ENCODE data around the gene CMTM6. TPM values are rescaled to one million over a fixed set of nuclear protein-coding genes. Genes with fewer than 3 reads are reported as not detected.
A peak's percentile ranks its signal among the peaks of the same experiment; 100 is the strongest.

Gene CMTM6
- total RNA-seq, 1 donor from 2014 or later: 44.0 TPM

DNA sequence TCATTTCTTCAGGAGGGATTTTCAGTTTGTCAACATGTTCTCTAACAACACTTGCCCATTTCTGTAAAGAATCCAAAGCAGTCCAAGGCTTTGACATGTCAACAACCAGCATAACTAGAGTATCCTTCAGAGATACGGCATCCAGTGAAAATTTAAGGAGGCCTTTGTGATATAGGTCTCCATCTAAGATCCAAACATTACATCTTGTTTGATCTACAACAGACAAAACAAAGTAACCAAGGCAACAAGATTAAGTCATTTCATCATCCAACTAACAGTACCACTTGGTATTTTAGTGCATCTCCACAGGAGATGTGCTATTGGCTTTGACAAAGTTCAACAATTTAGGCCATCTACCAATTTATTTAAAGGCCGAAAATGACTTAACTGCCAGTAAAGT lies 42.2 kb upstream of the CMTM6 start:
- Mint-ChIP-seq H3K4me3 (no peak overlapping the region), H3K27me3 (ENCODE audit: low read depth) (no peaks in the 10 kb centered on the region), H3K9me3 (no peaks in the 10 kb centered on the region), H3K27ac (no peak overlapping the region), H3K4me1 (no peaks in the 10 kb centered on the region), H3K36me3 (peaks cover 8% of the 10 kb centered on the region)
- TF ChIP-seq, protein P1, sequence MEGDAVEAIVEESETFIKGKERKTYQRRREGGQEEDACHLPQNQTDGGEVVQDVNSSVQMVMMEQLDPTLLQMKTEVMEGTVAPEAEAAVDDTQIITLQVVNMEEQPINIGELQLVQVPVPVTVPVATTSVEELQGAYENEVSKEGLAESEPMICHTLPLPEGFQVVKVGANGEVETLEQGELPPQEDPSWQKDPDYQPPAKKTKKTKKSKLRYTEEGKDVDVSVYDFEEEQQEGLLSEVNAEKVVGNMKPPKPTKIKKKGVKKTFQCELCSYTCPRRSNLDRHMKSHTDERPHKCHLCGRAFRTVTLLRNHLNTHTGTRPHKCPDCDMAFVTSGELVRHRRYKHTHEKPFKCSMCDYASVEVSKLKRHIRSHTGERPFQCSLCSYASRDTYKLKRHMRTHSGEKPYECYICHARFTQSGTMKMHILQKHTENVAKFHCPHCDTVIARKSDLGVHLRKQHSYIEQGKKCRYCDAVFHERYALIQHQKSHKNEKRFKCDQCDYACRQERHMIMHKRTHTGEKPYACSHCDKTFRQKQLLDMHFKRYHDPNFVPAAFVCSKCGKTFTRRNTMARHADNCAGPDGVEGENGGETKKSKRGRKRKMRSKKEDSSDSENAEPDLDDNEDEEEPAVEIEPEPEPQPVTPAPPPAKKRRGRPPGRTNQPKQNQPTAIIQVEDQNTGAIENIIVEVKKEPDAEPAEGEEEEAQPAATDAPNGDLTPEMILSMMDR (IDR thresholded peaks at IDR 0.05; ENCODE audit: unreplicated experiment): no peak
- no peak for DNase-seq (ENCODE audit: low spot score in 2 of 2, unreplicated experiment in 2 of 2)

DNA sequence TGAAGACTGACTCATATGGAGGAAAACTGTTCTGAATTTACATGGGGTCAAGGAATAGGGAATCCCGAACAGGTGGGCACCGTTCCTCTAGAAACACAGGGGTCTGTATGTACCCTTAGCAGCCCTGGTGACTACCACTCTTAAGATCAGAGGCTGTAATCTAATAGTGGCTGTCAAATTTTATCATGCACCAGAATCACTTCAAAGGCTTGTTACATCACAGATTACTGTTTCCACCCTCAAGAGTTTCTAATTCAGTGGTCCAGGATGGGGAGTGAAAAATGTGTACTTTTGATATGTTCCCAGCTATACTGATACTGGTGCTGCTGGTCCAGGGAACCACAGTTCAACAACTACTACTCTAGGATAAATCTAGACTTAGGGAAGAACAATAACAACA lies 40.2 kb upstream of the CMTM6 start:
- Mint-ChIP-seq H3K4me1 (no peaks in the 10 kb centered on the region), H3K4me3 (no peak overlapping the region), H3K27ac (no peak overlapping the region), H3K36me3 (peaks cover 14% of the 10 kb centered on the region), H3K27me3 (ENCODE audit: low read depth) (no peaks in the 10 kb centered on the region), H3K9me3 (no peaks in the 10 kb centered on the region)
- DNase-seq (ENCODE audit: low spot score in 2 of 2, unreplicated experiment in 2 of 2): no peak
- TF ChIP-seq, protein P1 (IDR thresholded peaks at IDR 0.05; ENCODE audit: unreplicated experiment): no peak

DNA sequence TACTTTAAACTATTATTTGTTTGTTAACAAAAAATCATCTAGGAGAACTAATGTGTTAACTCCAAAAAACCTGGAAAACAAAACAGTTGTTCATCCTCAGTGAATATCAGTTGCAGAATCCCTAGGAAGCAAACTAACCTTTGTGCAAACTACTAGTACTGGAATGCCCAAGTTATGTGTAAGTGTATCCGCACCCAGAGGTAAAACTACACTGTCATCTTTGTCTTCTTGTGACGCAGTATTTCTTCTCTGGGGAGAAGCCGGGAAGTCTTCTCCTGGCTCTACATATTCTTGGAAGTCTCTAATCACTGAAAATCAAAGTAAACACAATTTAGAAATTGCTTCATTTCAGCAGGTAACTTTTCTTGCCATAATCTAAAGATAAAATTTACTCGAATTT lies 38.2 kb upstream of the CMTM6 start:
- Mint-ChIP-seq H3K27ac (peak overlapping the region; percentile 14), H3K9me3 (no peaks in the 10 kb centered on the region), H3K4me1 (no peaks in the 10 kb centered on the region), H3K36me3 (peaks cover 11% of the 10 kb centered on the region), H3K4me3 (no peak overlapping the region), H3K27me3 (ENCODE audit: low read depth) (no peaks in the 10 kb centered on the region)
- TF ChIP-seq, protein P1 (IDR thresholded peaks at IDR 0.05; ENCODE audit: unreplicated experiment): no peak
- DNase-seq (ENCODE audit: low spot score in 2 of 2, unreplicated experiment in 2 of 2): no peak

DNA sequence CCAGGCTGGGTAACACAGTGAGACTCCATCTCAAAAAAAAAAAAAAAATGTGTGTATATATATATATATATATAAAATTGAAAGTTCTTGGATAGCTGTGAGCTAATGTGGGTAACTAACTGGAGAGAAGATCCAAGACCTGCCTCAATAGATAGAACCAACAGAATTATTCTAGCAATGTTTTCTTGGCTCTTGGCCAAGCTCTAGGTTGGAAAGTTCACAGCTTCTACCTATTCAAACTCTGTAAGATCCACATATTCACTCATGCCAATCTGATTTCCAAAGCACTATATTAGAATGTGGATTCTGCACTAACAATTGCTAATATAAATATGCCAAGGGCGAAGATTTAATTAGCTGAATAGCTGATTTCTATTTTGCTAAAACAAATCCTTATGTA lies 29.8 kb upstream of the CMTM6 start:
- Mint-ChIP-seq H3K4me1 (peaks cover 7% of the 10 kb centered on the region), H3K4me3 (no peak overlapping the region), H3K36me3 (peaks cover 21% of the 10 kb centered on the region), H3K27ac (no peak overlapping the region), H3K27me3 (ENCODE audit: low read depth) (no peaks in the 10 kb centered on the region), H3K9me3 (peaks cover under 1% of the 10 kb centered on the region)
- TF ChIP-seq, protein P1 (IDR thresholded peaks at IDR 0.05; ENCODE audit: unreplicated experiment): no peak
- DNase-seq (ENCODE audit: low spot score in 2 of 2, unreplicated experiment in 2 of 2): no peak

DNA sequence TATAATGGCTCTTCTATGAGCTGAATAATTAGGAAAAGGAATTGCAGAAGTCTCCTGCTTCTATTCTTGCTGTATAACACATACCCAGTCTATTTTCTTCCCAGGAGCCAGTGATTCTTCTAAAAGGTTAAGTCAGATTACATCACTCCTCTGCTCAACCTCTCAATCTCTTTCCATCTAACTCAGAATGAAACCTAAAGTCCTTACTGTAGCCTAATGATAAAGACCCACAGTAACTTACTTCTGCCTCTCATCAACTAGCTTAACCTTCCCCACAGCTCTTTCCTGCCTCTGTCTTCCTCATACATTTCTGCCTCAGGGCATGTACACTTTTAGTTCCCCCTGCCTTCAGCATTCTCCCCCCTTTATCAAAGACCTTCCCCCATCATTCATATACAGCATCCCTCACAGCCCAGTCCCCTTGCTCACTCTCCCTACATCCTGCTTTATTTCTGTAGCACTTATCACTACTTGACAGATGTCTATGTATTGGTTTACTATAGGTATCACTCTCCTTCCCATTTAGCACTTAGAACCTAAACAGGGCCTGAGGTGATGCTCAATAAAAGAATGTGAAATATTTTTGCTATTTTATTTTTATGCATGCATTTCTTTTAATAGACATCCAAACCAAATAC lies 28.5 kb upstream of the CMTM6 start:
- Mint-ChIP-seq H3K36me3 (peaks cover 29% of the 10 kb centered on the region), H3K27ac (no peak overlapping the region), H3K27me3 (ENCODE audit: low read depth) (no peaks in the 10 kb centered on the region), H3K9me3 (peaks cover 4% of the 10 kb centered on the region), H3K4me1 (peaks cover 7% of the 10 kb centered on the region), H3K4me3 (no peak overlapping the region)
- no peak for DNase-seq (ENCODE audit: low spot score in 2 of 2, unreplicated experiment in 2 of 2)
- TF ChIP-seq, protein P1 (IDR thresholded peaks at IDR 0.05; ENCODE audit: unreplicated experiment): no peak

DNA sequence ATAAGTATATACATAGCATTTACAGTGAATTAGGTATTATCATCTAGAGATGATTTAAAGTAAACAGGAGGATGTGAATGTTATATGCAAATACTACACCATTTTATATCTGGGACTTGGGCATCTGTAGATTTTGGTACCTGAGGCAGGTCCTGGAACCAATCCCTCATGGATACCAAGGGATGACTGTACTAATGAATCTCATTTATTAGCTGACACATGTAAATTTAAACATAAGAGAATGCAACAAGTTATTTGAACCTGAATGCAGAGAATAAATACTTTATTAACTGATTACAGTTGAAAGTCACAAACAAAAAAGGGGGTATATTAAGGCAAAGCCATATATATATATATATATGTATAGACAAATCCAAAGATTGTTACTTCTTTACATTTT lies 23.1 kb upstream of the CMTM6 start:
- TF ChIP-seq, protein P1 (IDR thresholded peaks at IDR 0.05; ENCODE audit: unreplicated experiment): no peak
- peaks cover 39% of the 10 kb centered on the region for H3K36me3 Mint-ChIP-seq
- H3K27me3 Mint-ChIP-seq (ENCODE audit: low read depth): no peaks in the 10 kb centered on the region
- peaks cover 12% of the 10 kb centered on the region for H3K9me3 Mint-ChIP-seq
- no peak overlapping the region for H3K4me3 Mint-ChIP-seq
- H3K27ac Mint-ChIP-seq: no peak overlapping the region
- no peak for DNase-seq (ENCODE audit: low spot score in 2 of 2, unreplicated experiment in 2 of 2)
- H3K4me1 Mint-ChIP-seq: peaks cover 2% of the 10 kb centered on the region

Measured in mesothelial cell of epicardium (in vitro differentiated cells).